GM12874 (cell line): ENCODE data around the gene CDH4.

ENCODE experiments used
- CTCF ChIP-seq: IDR thresholded peaks from 2 replicates; pipeline ENCODE4 v1.5.1; 2011; ENCODE audit warnings: low read depth, mild to moderate bottlenecking, control low read depth, low read length, moderate library complexity; ENCODE audit not compliant: insufficient read depth

CDH4 gene

GRCh38 chr20:61925555-61926252, 673.6 kb downstream of the CDH4 start:
- no peak for TF ChIP-seq CTCF

- no peak for TF ChIP-seq CTCF
These were observed 674.2 kb downstream of the CDH4 start for GRCh38 chr20:61926253-61926613.

- TF ChIP-seq CTCF: no peak
These were observed 674.7 kb downstream of the CDH4 start for GRCh38 chr20:61926796-61927192.

- no peak for TF ChIP-seq CTCF
These were observed 675.2 kb downstream of the CDH4 start for GRCh38 chr20:61927193-61927825.

- TF ChIP-seq CTCF: no peak
These were observed 675.9 kb downstream of the CDH4 start for GRCh38 chr20:61927826-61928541.

- TF ChIP-seq CTCF: no peak
These were observed 677.5 kb downstream of the CDH4 start for GRCh38 chr20:61929561-61929960.

- TF ChIP-seq CTCF: no peak
These were observed 678.1 kb downstream of the CDH4 start for GRCh38 chr20:61929971-61930666.
